Tibial nerve (tissue), 4 donors: Measurements from ENCODE around the gene ROGDI.

Experiments used
- EP300 ChIP-seq, 2 donors: sonication (generic); formaldehyde crosslinking; IDR thresholded peaks; one replicate each; pipeline ENCODE4 v1.6.1; 2017; ENCODE audit warnings: antibody characterized with exemption in 2 of 2, mild to moderate bottlenecking in 1 of 2
- TF ChIP-seq, protein P1 (sequence below), 5 experiments: fragments of 200-600 bp in 3 of 5; fragments of 450-650 bp in 2 of 5; sonication (generic) in 3 of 5; IDR thresholded peaks; one replicate each; pipeline ENCODE4 v1.5.1; 2016 to 2019; ENCODE audit warnings: antibody characterized with exemption in 5 of 5, mild to moderate bottlenecking in 3 of 5, moderate library complexity in 2 of 5

DNA sequence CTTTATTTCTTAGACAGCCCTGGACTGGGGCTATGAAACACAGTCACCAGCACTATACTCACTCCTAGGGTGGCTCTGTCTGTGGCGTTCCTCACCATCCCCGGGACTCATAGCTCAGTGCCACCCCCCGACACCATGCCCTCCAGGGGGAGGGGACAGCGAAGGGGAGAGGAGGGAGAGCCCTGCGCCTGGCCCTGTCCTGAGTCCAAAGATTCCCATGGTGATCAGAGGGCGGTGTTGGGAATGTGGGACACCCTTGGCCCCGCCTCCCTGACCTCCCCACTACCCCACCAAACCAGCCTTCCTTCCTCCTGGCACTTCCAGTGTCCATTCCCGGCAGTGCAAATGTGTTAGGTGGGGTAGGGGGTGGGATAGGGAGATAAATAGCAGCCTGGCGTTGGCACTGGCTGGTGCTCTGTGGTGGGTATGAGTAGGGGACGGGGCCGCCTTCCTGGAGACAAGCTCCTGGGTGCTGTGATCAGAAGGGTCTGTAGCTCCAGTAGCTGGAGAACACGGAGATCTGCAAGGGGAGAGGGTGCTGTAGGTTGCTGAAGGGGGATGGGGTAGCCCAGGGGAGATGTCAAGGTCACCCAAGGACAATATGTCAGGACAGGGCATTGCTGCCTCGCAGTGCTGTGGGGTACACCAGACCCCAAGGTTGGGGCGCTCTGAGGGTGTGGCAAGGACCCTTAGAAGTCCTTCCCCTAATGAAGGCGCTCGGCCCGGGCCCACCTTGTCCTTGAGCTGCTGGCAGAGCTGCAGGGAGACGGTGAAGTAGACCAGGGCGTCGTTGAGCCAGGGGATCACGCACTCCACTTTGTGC, 5.2 kb downstream of the ROGDI start:
- TF ChIP-seq, protein P1, sequence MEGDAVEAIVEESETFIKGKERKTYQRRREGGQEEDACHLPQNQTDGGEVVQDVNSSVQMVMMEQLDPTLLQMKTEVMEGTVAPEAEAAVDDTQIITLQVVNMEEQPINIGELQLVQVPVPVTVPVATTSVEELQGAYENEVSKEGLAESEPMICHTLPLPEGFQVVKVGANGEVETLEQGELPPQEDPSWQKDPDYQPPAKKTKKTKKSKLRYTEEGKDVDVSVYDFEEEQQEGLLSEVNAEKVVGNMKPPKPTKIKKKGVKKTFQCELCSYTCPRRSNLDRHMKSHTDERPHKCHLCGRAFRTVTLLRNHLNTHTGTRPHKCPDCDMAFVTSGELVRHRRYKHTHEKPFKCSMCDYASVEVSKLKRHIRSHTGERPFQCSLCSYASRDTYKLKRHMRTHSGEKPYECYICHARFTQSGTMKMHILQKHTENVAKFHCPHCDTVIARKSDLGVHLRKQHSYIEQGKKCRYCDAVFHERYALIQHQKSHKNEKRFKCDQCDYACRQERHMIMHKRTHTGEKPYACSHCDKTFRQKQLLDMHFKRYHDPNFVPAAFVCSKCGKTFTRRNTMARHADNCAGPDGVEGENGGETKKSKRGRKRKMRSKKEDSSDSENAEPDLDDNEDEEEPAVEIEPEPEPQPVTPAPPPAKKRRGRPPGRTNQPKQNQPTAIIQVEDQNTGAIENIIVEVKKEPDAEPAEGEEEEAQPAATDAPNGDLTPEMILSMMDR (IDR thresholded peaks at IDR 0.05): no peak
- TF ChIP-seq EP300 (IDR thresholded peaks at IDR 0.05): no peak
